Right kidney (tissue), 1 donor: ENCODE measurements around the gene ACTR5.
"Not testable (repeated sequence)": the region's sequence is repeated elsewhere in the genome, so short reads cannot be mapped to it uniquely, and the experiment has no call there.

Experiments used
- DNase-seq: peaks from one replicate; pipeline ENCODE4 v3.0.0-alpha.2; 2016

Gene ACTR5

DNA sequence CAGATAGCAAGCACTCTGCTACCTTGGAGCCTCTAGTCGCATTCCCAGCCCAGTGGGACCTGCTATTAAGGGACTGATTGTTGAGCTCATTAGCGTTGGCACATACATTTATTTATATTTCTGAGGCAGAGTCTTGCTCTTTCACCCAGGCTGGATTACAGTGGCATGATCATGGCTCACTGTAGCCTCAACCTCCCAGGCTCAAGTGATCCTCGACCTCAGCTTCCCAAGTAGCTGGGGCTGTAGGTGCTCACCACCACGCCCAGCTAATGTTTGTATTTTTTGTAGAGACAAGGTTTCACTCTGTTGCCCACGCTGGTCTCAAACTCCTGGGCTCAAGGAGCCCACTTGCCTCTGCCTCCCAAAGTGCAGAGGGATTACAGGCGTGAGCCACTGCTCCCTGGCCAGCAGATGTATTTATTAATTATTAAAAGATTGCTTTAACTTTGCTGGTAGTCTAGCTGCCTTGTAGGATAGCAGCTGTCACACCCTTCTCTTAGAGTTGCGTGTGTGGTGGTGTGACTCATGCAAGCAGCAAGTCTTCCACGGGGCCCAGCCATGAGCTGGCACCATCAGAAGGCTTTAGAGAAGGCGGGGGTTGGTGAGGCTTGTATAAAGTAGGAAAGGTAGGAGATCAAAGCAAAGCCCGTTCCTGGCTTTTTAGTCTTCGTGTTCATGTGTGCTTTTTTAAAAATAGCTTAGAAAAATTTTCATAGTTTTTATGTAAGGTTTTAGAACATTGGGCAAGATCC lies 16.5 kb downstream of the ACTR5 start:
- no peak for DNase-seq

DNA sequence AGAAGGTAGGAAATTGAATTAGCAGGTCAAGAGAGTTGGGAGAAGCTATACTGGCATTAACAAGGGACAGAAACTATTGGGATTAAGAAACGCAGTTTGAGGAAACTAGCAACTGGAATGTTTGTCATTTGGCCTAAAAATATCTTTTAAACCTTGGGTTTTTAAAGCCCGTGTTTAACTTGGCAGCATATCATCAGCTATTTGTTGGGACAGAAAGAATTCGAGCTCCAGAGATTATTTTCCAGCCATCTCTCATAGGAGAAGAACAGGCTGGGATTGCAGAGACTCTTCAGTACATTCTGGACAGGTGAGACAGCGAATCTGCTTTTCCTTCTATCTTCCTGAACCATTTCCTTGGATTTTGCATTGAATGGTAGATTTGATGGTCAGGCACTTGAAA lies 17.8 kb downstream of the ACTR5 start:
- DNase-seq, result no peak

DNA sequence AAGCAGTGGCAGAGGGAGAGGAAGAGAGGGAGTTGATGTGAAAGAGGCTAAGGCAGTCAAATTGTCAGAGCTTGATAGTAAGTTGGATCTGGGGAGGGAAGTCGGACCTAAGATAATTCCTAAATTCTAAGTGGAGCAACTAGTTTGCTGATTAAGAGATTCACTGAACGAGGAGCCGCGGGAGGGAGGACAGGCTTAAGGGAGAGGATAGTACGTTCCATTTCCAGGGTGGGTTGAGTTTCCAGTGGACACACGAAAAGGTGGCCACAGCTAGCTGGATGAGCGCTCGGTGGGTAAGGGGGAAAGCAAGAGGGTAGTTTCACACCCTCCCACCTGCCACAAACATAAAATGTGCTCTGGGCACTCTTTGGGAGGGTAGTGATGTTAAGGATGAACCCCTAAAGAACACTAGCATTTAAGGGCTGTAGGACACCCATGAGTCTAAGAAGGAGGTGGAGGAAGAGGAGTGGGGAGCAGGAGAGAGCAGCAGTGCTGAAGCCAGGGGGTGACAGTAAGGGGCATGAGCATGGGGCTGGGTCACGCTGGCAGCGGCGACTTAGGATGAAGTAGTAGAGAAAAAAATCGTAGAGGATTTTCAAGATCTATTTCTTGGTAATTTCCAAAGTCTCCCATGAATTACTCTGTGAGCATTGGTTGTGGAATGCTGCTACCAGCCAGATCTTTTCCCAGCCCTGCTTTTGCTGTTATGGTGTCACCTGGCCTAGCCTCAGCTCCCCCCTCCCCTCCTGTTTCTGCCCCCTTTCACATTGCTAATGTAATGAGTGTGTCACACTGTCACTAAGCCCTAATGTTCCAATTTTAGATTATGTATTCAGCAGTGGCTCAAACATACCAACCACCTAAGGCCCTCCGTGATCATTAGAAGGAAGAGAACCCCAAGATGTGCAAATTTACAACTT lies 21.4 kb downstream of the ACTR5 start:
- no peak for DNase-seq

DNA sequence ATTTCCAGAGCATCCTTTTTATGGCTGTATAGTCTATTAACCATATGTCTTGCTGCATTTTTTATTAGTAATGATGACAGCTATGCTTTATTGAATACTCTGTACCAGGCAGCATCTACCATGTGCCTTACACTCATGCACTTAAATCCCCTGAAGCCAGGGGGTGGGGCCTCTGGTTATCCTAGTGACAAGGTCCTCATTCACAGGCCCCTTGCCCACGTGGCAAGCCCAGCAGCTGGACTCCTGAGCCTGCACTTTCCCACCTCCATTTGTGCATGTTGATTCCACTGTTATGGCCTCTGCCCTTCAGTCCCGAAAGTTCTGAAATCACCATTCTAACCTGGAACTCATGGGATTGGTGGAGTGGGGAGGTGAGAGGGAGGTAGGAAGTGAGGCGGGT lies 22.3 kb downstream of the ACTR5 start:
- DNase-seq, result no peak

DNA sequence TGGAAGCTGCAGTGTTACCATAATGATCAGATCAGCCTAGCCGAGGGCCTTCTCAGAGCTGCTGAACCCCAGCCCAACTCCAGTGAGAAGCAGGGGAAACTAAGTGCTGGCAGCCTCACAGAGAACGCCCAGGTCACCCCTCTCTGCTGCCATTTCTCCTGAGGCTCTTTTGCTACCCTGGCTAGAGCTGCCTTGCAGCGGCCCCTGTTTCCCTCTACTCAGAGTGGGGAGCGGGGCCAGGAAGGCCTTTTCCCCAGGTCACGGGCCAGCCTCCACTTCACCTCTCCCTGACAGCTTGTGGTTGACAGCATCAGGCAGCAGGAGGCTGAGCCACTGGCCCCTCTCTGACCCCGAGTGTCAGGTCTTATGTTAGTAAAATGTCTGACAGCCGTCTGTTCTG lies 22.7 kb downstream of the ACTR5 start:
- no peak for DNase-seq

DNA sequence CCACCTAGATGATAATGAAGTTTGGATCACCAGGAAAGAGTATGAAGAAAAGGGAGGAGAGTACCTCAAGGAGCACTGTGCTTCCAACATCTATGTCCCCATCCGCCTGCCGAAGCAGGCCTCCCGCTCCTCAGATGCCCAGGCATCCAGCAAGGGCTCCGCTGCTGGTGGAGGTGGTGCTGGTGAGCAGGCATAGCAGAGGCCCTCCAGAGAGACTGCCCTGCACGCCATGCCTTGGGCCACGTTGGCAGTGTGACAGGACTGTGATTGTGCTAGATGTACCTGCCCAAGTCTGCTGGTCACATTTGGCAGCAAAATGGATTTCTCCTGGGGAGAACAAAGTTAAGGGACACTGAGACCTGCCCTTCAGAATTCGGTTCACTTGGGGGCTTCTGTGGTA lies 23.4 kb downstream of the ACTR5 start:
- DNase-seq, result no peak

DNA sequence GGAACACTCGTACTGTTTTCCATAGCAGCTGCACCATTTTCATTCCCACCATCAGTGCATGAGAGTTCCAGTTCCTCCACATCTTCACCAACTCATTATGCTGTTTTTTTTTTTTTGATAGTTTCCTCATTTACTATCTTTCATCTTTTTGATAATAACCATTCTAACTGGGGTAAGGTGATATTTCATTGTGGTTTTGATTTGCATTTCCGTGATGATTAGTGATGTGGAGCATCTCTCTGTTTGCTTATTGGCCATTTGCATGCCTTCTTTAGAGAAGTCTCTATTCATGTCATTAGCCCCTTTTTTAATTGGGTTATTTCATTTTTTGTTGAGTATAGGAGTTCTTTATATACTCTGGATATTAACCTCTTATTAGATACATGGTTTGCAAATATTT lies 25.9 kb downstream of the ACTR5 start:
- DNase-seq, result no peak

DNA sequence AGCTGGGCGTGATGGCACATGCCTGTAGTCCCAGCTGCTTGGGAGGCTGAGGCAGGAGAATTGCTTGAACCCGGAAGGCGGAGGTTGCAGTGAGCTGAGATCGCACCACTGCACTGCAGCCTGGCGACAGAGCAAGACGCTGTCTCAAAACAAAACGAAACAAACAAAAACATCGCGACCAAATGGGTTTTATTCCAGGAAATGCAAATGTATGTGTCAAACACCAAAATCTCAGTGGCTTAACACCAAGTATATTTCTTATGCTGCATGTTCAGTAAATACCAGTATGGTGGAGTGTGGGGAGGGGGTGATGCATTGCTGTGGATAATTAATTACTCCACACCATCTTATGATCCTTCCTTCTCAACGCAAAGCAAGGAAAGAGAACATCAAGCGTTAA lies 28.1 kb downstream of the ACTR5 start:
- DNase-seq, result no peak

DNA sequence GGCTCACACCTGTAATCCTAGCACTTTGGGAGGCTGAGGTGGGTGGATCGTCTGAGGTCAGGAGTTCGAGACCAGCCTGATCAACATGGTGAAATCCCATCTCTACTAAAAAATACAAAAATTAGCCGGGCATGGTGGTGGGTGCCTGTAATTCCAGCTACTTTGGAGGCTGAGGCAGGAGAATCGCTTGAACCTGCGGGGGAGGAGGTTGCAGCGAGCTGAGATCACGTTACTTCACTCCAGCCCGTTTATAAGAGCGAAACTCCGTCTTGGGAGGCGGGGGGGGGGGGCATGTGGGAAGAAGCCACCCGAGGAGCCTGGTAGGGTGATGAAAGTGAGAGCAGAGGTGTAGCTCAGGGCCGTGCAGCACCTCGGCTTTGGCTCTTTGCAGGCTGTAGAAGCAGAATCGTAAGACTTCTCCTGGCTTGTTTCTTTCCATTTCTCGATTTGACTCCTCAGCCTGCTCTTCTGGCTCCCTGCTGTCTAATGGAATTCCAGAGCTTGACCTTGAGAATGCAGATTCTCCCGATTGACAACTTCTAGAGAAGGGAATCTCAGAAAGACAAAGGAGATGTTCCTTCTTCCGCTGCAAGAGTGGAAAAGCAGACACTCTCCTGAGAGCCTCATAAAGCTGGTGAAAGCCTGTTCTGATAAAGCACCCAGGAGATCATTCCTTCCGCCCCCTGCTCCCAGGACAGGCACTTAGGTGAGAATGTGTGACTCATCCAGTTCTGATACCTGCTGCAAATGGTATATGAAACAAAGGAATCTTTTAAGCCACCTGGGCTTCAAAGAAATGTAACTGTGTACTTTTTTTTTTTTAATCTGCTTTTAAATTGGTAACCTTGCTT lies 31.2 kb downstream of the ACTR5 start:
- no peak for DNase-seq

DNA sequence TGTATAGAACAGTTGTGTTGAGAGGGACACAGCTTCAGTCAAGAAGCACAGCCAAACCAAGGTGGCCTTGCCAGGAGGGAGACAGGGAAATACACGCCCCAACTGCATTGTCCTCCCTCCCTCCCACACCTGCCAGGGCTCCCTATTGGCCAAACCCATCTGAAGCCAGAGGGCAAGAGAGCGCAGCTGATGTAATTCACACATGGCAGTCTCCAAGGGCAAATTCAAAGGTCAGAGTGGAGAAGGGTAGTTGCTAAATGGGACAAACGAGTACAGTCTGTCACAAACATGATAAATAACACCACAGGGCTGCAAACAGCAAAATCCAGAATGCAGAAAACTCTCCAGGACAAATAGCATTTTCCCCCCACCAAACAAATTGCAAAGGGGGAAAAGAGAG lies 34.0 kb downstream of the ACTR5 start:
- DNase-seq, result no peak

DNA sequence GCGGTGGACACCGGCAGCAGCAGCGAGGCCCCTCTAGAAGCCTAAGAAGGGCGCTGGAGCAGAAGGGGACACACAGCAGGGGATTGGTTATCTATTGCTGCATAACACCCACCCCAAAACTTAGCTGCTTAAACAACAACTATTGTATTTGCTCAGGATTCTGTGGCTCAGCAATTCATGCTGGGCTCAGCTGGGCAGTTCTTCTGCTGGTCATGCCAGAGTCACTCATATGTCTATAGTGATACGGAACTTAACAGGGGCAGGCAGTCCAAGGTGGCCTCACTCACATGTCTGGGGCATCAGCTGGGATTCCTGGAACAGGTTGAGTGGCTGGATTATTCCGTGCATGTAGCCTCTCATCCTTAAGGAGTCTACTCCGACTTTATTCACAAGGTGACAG lies 39.6 kb downstream of the ACTR5 start:
- DNase-seq, result no peak

DNA sequence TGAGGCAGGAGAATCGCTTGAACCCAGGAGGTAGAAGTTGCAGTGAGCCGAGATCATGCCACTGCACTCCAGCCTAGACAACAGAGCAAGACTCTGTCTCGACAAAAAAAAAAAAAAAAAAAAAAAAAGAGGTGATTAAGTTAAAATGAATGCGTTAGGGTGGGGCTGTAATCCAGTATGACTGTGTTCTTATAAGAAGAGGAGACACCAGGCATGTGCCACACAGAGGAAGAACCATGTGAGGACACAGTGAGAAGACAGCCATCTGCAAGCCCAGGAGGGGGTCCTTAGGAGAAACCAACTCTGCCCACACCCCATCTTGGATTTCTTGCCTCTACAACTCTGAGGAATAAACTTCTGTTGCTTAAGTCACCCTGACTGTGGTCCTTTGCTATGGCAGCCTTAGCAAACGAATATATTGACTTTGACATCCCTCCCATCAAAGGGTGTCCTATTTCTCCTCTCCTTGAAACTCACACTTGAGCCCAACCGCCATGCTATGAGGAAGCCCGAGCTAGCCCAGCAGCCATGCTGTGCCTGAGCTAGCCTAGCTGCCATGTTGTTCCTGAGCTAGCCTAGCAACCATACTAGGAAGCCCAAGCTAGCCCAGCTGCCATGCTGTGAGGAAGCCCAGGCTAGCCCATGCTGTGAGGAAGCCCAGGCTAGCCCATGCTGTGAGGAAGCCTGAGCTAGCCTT lies 41.4 kb downstream of the ACTR5 start:
- DNase-seq, result no peak

DNA sequence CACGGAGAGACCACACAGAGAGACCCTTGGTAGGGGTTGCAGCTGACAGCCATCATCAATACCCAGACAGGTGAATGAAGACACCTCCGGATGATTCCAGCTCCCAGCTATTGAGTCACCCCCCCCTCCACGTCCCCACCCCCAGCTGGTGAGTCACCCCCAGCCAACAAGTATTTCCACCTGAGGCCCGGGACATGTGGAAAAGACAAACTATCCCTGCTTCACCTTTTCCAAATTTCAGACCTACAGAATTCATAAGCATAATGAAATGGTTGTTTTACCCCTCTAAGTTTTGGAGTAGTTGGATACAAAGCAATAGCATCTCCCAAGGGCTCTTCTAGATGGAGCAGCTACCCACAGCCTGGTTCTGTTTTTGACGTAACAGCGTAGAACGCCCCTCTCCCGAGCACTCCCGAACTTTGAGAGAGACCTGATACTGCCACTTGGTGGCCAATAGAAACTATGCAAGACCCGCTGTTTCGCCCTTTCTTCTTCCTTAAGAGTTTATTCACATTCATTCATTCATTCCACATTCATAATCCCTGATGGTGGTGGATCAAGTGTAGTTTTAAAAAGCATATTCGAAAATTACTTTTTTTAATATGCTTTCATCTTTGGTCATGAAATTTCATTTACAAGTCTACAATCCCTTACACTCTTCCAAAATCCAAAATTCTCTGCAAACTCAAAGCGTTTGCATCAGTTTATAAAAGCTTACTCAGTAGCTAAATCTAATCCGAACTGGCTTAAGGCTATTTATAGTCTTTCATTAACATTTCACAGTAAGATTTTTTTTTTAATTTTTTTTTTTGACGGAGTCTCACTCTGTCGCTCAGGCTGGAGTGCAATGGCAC lies 42.2 kb downstream of the ACTR5 start:
- DNase-seq, result no peak

DNA sequence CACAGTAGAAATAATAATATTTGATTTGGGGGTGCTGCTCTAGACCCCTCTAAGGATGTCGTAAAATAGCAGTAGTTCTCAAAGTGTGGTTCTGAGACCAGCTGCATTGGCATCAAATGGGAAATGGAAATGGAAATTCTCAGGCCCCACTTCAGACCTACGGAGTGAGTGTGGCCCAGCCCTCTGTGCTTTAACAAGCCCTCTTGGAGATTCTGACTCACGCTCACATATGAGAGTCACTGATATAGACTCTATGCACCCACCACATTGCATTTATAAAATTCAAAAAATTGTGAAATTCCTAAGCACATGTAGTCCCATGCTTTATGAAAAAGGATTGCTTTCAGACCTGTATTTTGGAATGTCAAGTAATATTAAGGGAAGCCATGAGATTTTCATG lies 43.0 kb downstream of the ACTR5 start:
- no peak for DNase-seq

DNA sequence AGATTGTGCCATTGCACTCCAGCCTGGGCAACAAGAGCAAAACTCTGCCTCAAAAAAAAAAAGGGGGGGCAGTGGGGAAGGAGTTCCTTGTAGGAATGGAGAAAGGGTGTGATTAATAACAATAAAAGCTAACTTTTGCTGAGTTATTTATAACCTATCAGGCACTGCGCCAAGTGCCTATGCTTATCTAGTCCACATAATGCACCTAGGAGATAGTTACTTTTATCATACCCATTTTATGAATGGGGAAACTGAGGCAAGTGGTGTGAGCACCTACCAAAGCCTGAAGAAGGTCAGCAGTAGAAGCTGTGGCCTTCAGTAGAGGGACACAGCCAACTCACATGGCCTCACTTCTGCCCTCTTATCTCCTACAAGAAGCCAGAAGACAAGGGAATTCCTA lies 43.7 kb downstream of the ACTR5 start:
- no peak for DNase-seq

DNA sequence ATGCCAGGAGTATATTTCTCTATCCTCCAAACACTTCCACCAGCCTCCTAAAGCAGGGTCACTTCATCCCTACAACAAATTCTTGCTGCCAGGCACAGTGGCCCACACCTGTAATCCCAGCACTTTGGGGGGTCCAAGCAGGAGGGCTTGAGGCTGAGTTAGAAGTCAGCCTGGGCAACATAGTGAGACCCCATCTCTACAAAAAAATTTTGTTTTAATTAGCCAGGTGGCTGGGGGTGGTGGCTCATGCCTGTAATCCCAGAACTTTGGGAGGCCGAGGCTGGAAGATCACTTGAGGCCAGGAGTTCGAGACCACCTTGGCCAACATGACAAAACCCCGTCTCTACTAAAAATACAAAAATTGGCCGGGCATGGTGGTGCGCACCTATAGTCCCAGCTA lies 45.8 kb downstream of the ACTR5 start:
- DNase-seq, result not testable (repeated sequence)

DNA sequence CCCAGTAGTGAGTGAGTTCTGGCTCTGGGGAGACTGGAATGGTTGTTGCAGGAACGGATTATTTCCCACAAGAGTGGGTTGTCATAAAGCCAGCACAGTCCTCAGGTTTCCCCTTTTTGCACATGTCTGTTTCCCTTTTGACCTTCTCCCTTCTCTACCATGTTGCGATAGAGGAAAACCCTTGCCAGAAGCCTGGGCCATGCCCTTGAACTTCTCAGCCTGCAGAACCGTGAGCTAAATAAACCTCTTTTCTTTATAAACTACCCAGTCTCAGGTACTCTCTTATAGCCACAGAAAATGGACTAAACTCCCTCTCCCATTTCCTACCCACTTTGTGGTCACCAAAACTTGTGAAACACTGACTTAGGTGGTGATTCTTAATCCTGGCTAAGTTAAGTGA lies 50.0 kb downstream of the ACTR5 start:
- no peak for DNase-seq

DNA sequence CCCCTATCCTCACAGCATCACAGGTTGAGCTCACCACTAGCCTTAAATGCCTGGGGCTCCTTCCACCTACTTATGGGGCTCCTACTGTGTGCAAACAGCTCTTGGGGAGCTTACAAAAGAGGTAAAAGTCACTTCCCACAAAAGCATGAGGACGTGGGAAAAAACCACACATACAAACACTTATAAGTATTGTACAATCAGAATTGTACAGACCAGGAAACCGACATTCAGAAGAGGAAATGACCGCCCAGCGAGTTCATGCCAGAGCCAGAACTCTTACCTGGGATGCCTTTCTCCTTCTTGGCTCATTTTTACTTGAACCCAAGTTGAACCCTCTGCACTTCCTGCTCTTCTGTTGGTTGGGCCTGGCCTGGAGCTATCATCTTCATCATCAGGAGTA lies 50.9 kb downstream of the ACTR5 start:
- DNase-seq, result no peak

DNA sequence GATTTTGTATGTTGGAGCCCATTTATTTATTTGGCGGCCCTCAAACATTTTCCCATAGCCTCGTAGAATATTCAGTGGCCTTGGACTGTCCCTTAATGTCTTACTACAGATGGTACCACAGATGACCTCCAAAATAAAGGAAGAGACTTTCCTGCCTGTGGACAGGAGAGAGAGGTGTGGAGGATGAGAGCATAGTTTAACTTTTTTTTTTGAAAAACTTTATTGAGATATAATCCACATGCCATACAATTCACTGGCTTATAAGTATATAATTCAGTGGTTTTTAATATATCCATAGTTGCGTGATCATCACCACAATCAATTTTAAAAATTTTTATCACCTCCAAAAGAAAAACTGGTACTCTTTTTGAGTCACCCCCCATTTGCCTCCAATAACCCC lies 52.6 kb downstream of the ACTR5 start:
- no peak for DNase-seq

DNA sequence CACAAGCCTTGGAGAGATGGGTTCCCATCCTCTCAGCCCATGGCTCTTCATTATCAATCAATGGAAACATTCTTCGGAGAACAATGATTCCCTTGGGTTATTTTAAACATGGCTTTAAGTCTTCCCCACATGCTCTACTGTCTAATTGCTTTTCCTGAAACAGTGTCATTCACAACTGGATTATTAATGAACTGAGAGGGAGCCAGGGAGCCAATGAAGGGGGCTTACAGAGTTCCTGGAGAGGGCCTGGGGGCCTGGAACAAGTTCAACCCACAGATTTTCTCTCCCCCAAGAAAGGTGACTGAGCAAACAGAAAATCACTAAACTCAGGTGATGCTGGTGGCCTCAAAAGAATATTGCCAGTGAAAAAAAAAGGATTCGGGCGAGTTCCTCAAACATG lies 56.0 kb downstream of the ACTR5 start:
- DNase-seq, result no peak
